ENCODE measurements around the gene IGF1R. TPM values are rescaled to one million over a fixed set of nuclear protein-coding genes. Genes with fewer than 3 reads are reported as not detected.
A peak's percentile ranks its signal among the peaks of the same experiment; 100 is the strongest.

Gene IGF1R
- total and polyA plus RNA-seq, 2 experiments from 2014 or later: 9.5 to 92.4 TPM

GRCh38 chr15:98873441-98874218 lies 225.3 kb downstream of the IGF1R start:
- peak in 1 of 2 donors; percentile 70 for DNase-seq (ENCODE audit: low read depth in 1 of 2, low spot score in 1 of 2)
- TF ChIP-seq, protein P1, sequence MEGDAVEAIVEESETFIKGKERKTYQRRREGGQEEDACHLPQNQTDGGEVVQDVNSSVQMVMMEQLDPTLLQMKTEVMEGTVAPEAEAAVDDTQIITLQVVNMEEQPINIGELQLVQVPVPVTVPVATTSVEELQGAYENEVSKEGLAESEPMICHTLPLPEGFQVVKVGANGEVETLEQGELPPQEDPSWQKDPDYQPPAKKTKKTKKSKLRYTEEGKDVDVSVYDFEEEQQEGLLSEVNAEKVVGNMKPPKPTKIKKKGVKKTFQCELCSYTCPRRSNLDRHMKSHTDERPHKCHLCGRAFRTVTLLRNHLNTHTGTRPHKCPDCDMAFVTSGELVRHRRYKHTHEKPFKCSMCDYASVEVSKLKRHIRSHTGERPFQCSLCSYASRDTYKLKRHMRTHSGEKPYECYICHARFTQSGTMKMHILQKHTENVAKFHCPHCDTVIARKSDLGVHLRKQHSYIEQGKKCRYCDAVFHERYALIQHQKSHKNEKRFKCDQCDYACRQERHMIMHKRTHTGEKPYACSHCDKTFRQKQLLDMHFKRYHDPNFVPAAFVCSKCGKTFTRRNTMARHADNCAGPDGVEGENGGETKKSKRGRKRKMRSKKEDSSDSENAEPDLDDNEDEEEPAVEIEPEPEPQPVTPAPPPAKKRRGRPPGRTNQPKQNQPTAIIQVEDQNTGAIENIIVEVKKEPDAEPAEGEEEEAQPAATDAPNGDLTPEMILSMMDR (IDR thresholded peaks at IDR 0.05; ENCODE audit: low read depth, low read length): peak; percentile 16
- no peaks in the 10 kb centered on the region for H3K9me3 ChIP-seq (ENCODE audit: low read depth)
- H3K36me3 ChIP-seq: no peaks in the 10 kb centered on the region
- no peak overlapping the region for H3K4me3 ChIP-seq
- no peaks in the 10 kb centered on the region for H3K27me3 ChIP-seq
- no peak overlapping the region for H3K27ac ChIP-seq
- H3K4me1 ChIP-seq (ENCODE audit: low read depth): peaks cover 45% of the 10 kb centered on the region

GRCh38 chr15:98874370-98874769 lies 226.0 kb downstream of the IGF1R start:
- Histone ChIP-seq H3K27me3 (no peaks in the 10 kb centered on the region), H3K27ac (no peak overlapping the region), H3K36me3 (no peaks in the 10 kb centered on the region), H3K4me3 (no peak overlapping the region), H3K4me1 (ENCODE audit: low read depth) (peaks cover 45% of the 10 kb centered on the region), H3K9me3 (ENCODE audit: low read depth) (no peaks in the 10 kb centered on the region)
- TF ChIP-seq, protein P1 (IDR thresholded peaks at IDR 0.05; ENCODE audit: low read depth, low read length): no peak
- DNase-seq (ENCODE audit: low read depth in 1 of 2, low spot score in 1 of 2): no peak

- DNase-seq (ENCODE audit: low read depth in 1 of 2, low spot score in 1 of 2): no peak
- TF ChIP-seq, protein P1 (IDR thresholded peaks at IDR 0.05; ENCODE audit: low read depth, low read length): no peak
- Histone ChIP-seq H3K4me1 (ENCODE audit: low read depth) (peaks cover 45% of the 10 kb centered on the region), H3K4me3 (no peak overlapping the region), H3K9me3 (ENCODE audit: low read depth) (no peaks in the 10 kb centered on the region), H3K36me3 (no peaks in the 10 kb centered on the region), H3K27me3 (no peaks in the 10 kb centered on the region), H3K27ac (no peak overlapping the region)
Observed at GRCh38 chr15:98874773-98875172, 226.4 kb downstream of the IGF1R start.

DNA sequence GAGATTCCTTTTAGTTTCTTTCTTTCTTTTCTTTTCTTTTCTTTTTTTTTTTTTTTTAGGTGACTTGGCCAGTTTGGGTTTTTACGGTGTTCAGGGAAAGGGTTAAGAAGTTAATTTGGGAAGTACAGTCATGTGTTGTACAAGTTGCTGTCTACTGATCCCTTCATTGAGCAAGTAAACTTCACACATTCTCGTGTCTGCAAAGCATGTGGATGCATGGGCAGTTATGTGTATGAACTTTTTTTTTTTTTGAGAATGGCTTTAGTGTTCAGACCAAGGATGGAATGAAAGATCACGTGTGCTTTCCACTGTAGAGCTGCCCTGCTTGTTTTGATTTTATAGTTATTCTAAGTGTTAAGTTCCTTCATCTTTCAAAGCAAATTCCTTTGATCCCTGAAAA lies 227.0 kb downstream of the IGF1R start:
- Histone ChIP-seq H3K27me3 (no peaks in the 10 kb centered on the region), H3K4me3 (no peak overlapping the region), H3K27ac (no peak overlapping the region), H3K4me1 (ENCODE audit: low read depth) (peaks cover 45% of the 10 kb centered on the region), H3K9me3 (ENCODE audit: low read depth) (no peaks in the 10 kb centered on the region), H3K36me3 (no peaks in the 10 kb centered on the region)
- DNase-seq (ENCODE audit: low read depth in 1 of 2, low spot score in 1 of 2): no peak
- TF ChIP-seq, protein P1 (IDR thresholded peaks at IDR 0.05; ENCODE audit: low read depth, low read length): no peak

GRCh38 chr15:98876451-98877369 lies 228.4 kb downstream of the IGF1R start:
- TF ChIP-seq, protein P1 (IDR thresholded peaks at IDR 0.05; ENCODE audit: low read depth, low read length): no peak
- no peak for DNase-seq (ENCODE audit: low read depth in 1 of 2, low spot score in 1 of 2)
- Histone ChIP-seq H3K36me3 (no peaks in the 10 kb centered on the region), H3K27me3 (no peaks in the 10 kb centered on the region), H3K4me1 (ENCODE audit: low read depth) (peaks cover 51% of the 10 kb centered on the region), H3K27ac (no peak overlapping the region), H3K9me3 (ENCODE audit: low read depth) (no peaks in the 10 kb centered on the region), H3K4me3 (no peak overlapping the region)
